Endothelial cell of umbilical vein (primary cell): ENCODE measurements around the gene FBLN2. TPM values are rescaled to one million over a fixed set of nuclear protein-coding genes. Genes with fewer than 3 reads are reported as not detected.

Experiments used
- BruUV-seq: library from RNA; stranded (reverse); fragments of 400-500 nt; replicated peaks from 2 replicates; lab custom pipeline; 2021; lab: Mats Ljungman, UMichigan
- CTCF ChIA-PET: fragments of 300-600, 350-600 bp; sonication (Branson Sonifier 250); formaldehyde crosslinking; loops from one replicate; lab custom pipeline; 2021; ENCODE audit warnings: antibody characterized with exemption, inconsistent platforms; lab: Charles Lee
- POLR2A ChIA-PET: fragments of 300-600, 350-600 bp; sonication (Branson Sonifier 250); formaldehyde crosslinking; loops from one replicate; lab custom pipeline; 2021; ENCODE audit warnings: antibody characterized with exemption, inconsistent platforms; lab: Charles Lee
- DNase-seq: peaks from one replicate; pipeline ENCODE4 v3.0.0-alpha.2; 2011; ENCODE audit warnings: low read depth, low spot score
- FAIRE-seq: peaks from 2 replicates; lab custom pipeline; 2011; peaks lifted over from hg19 to GRCh38; lab: Jason Lieb, UNC
- H2AFZ ChIP-seq: 2 replicates; pipeline ENCODE4 v1.6.0; 2012; ENCODE audit warnings: low read depth, low read length, control low read depth, inconsistent platforms
- H3K27ac ChIP-seq: 2 replicates; pipeline ENCODE4 v1.5.1; 2011; ENCODE audit warnings: low read depth, mild to moderate bottlenecking, control low read depth, low read length, moderate library complexity; ENCODE audit not compliant: insufficient read depth
- H3K27me3 ChIP-seq, 2 experiments: 2 replicates each; pipeline versions ENCODE4 v1.6.0 to v1.6.1; 2011; ENCODE audit warnings: low read length in 2 of 2, mixed read lengths in 1 of 2; ENCODE audit not compliant: control insufficient read depth in 2 of 2, insufficient read depth in 2 of 2
- H3K36me3 ChIP-seq, 2 experiments: 2 replicates in 1 of 2; 3 replicates in 1 of 2; pipeline ENCODE4 v1.5.1; 2011; ENCODE audit warnings: low read length in 2 of 2, mild to moderate bottlenecking in 1 of 2, moderate library complexity in 1 of 2; ENCODE audit not compliant: control insufficient read depth in 2 of 2, insufficient read depth in 2 of 2; ENCODE audit errors: extremely low read depth in 1 of 2
- H3K4me1 ChIP-seq: 3 replicates; pipeline ENCODE4 v1.5.1; 2011; ENCODE audit warnings: mild to moderate bottlenecking, low read length; ENCODE audit not compliant: control insufficient read depth, insufficient read depth; ENCODE audit errors: extremely low read depth
- H3K4me2 ChIP-seq: 2 replicates; pipeline ENCODE4 v1.6.1; 2011; ENCODE audit warnings: low read length, control low read depth, mixed read lengths; ENCODE audit not compliant: insufficient read depth
- H3K4me3 ChIP-seq, 3 experiments: fragments of 200-600 bp in 1 of 3; sonication (generic), shearing (Covaris generic) in 1 of 3; replicated peaks in 1 of 3; 2 replicates each; pipeline ENCODE4 v1.5.1; 2011 to 2016; ENCODE audit warnings: control low read depth in 3 of 3, low read length in 3 of 3, mild to moderate bottlenecking in 2 of 3, inconsistent platforms in 1 of 3, low read depth in 1 of 3, moderate library complexity in 1 of 3; ENCODE audit not compliant: insufficient read depth in 1 of 3
- H3K79me2 ChIP-seq: 2 replicates; pipeline ENCODE4 v1.6.0; 2012; ENCODE audit warnings: low read length, inconsistent platforms; ENCODE audit not compliant: control insufficient read depth, insufficient read depth
- H3K9ac ChIP-seq: replicated peaks from 2 replicates; pipeline ENCODE3; 2011; ENCODE audit warnings: low read length, control low read depth; ENCODE audit not compliant: insufficient read depth; ENCODE audit errors: extremely low read depth
- H3K9me1 ChIP-seq: replicated peaks from 3 replicates; pipeline ENCODE4 v1.6.0; 2011; ENCODE audit warnings: mild to moderate bottlenecking, low read length; ENCODE audit not compliant: control insufficient read depth, insufficient read depth; ENCODE audit errors: extremely low read depth
- H3K9me3 ChIP-seq: replicated peaks from 2 replicates; pipeline ENCODE4 v1.5.1; 2012; ENCODE audit warnings: low read length, inconsistent platforms; ENCODE audit not compliant: control insufficient read depth, insufficient read depth
- H4K20me1 ChIP-seq: replicated peaks from 2 replicates; pipeline ENCODE3; 2011; ENCODE audit warnings: mild to moderate bottlenecking, low read length; ENCODE audit not compliant: control insufficient read depth, insufficient read depth; ENCODE audit errors: extremely low read depth
- EZH2 ChIP-seq: IDR thresholded peaks from 2 replicates; pipeline ENCODE4 v1.6.1; 2012; ENCODE audit warnings: borderline replicate concordance, low read depth, mild to moderate bottlenecking, moderate library complexity, low read length, inconsistent platforms; ENCODE audit not compliant: severe bottlenecking
- FOS ChIP-seq: IDR thresholded peaks from 2 replicates; pipeline ENCODE4 v1.6.1; 2011; ENCODE audit warnings: mild to moderate bottlenecking, low read length, moderate library complexity, borderline replicate concordance; ENCODE audit not compliant: insufficient read depth
- GATA2 ChIP-seq: IDR thresholded peaks from 2 replicates; pipeline ENCODE4 v1.7.0; 2011; ENCODE audit warnings: low read depth, mild to moderate bottlenecking, moderate library complexity, mixed read lengths, low read length; ENCODE audit not compliant: insufficient read length, insufficient read depth
- JUN ChIP-seq: IDR thresholded peaks from 2 replicates; pipeline ENCODE4 v1.6.1; 2011; ENCODE audit warnings: borderline replicate concordance, low read depth; ENCODE audit not compliant: insufficient read length, insufficient read depth
- MYC ChIP-seq: IDR thresholded peaks from one replicate; pipeline ENCODE4 v1.6.1; 2011; ENCODE audit warnings: mild to moderate bottlenecking, low read depth, low read length
- POLR2A ChIP-seq: IDR thresholded peaks from 2 replicates; pipeline ENCODE4 v1.6.1; 2012; ENCODE audit warnings: low read depth, mild to moderate bottlenecking, control low read depth, low read length
- dilution Hi-C: fragments of 300-500 bp; cut with MboI; formaldehyde crosslinking; loops from one replicate; pipeline ENCODE4 v1.15.0; 2019; ENCODE audit warnings: low sequenced_read_pairs; ENCODE audit not compliant: extremely low pct_ligation_motif_present
- intact Hi-C: fragments of 100-400 bp; cut with micrococcal nuclease; formaldehyde crosslinking; loops from one replicate; pipeline ENCODE4 v1.10.0; 2022
- polyA plus RNA-seq, 4 experiments: library from polyadenylated mRNA; depleted of rRNA in 3 of 4; stranded (reverse) in 3 of 4; unstranded in 1 of 4; fragments of >200 nt; gene quantifications; 2 replicates each; pipeline versions ENCODE4 v1.2.1 to v1.2.3, GENCODE V29; 2011 to 2012; ENCODE audit warnings: missing spikeins in 1 of 4
- total RNA-seq: library from RNA; stranded (reverse); gene quantifications from 2 replicates; pipeline ENCODE4 v1.2.3, GENCODE V29; 2021
- TF ChIP-seq, protein P1 (sequence below): IDR thresholded peaks from 2 replicates; pipeline ENCODE4 v1.6.1; 2011; ENCODE audit not compliant: insufficient read depth, insufficient read length
- TF ChIP-seq, protein P2 (sequence below), 2 donors: IDR thresholded peaks; 1 replicate in 1 of 2; 2 replicates in 1 of 2; pipeline ENCODE4 v1.5.1; 2011; ENCODE audit warnings: low read length in 2 of 2, mild to moderate bottlenecking in 2 of 2, moderate library complexity in 2 of 2, control low read depth in 1 of 2, inconsistent platforms in 1 of 2, low read depth in 1 of 2; ENCODE audit not compliant: insufficient read depth in 1 of 2; ENCODE audit errors: extremely low read depth in 1 of 2

Gene FBLN2
- total and polyA plus RNA-seq, 2 donors (not counting 3 experiments of a cell fraction or from before 2014, with no cell fraction given), result 1.4 to 1.9 TPM

DNA sequence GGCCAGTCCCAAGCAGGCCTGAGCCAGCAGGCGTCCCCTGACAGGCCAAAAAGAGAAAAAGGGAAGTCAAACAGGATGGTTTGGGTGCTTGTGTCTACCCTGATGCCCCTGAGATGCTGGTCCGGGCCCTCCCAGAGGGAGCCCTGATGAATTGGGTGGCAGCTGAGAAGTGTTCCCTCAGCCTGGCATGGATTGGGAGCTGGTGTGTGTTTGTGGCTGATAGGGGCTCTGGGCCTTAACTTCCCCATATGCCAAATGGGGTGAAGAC, 1.4 kb downstream of the FBLN2 start:
- no peak overlapping the region for H3K4me2 ChIP-seq
- DNase-seq (no peak), FAIRE-seq (no peak)
- no TSS peak for BruUV-seq
- no peak for TF ChIP-seq FOS
- no peak for TF ChIP-seq JUN
- TF ChIP-seq, protein P1, sequence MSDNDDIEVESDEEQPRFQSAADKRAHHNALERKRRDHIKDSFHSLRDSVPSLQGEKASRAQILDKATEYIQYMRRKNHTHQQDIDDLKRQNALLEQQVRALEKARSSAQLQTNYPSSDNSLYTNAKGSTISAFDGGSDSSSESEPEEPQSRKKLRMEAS, result no peak
- TF ChIP-seq, protein P2, sequence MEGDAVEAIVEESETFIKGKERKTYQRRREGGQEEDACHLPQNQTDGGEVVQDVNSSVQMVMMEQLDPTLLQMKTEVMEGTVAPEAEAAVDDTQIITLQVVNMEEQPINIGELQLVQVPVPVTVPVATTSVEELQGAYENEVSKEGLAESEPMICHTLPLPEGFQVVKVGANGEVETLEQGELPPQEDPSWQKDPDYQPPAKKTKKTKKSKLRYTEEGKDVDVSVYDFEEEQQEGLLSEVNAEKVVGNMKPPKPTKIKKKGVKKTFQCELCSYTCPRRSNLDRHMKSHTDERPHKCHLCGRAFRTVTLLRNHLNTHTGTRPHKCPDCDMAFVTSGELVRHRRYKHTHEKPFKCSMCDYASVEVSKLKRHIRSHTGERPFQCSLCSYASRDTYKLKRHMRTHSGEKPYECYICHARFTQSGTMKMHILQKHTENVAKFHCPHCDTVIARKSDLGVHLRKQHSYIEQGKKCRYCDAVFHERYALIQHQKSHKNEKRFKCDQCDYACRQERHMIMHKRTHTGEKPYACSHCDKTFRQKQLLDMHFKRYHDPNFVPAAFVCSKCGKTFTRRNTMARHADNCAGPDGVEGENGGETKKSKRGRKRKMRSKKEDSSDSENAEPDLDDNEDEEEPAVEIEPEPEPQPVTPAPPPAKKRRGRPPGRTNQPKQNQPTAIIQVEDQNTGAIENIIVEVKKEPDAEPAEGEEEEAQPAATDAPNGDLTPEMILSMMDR (IDR thresholded peaks at IDR 0.05; ENCODE audit: extremely low read depth in 1 of 2, insufficient read depth in 1 of 2, low read depth in 1 of 2, low read length in 2 of 2), result no peak
- TF ChIP-seq POLR2A, result no peak
- no peak for TF ChIP-seq MYC
- TF ChIP-seq GATA2, result no peak
- no peak for TF ChIP-seq EZH2
- H3K9me1 ChIP-seq, result no peaks in the 10 kb centered on the region
- ChIA-PET CTCF (interaction anchor here (1.0 to 3.3 kb wide), 6 partner anchors 9 to 107 kb away, joined by 3 to 23 read pairs (median 6); no protein-coding TSS in a partner anchor), POLR2A (no interaction called here)
- H3K4me1 ChIP-seq, result peaks cover 5% of the 10 kb centered on the region
- H2AFZ ChIP-seq, result no peak overlapping the region
- H3K27ac ChIP-seq, result no peak overlapping the region
- H3K27me3 ChIP-seq, result peaks cover 6 to 11% of the 10 kb centered on the region in 2 experiments
- no peaks in the 10 kb centered on the region for H3K79me2 ChIP-seq
- H3K9me3 ChIP-seq, result no peaks in the 10 kb centered on the region
- dilution Hi-C loops (no loop called here), intact Hi-C loops (no loop called here)
- no peaks in the 10 kb centered on the region for H4K20me1 ChIP-seq
- H3K9ac ChIP-seq, result no peak overlapping the region
- no peaks in the 10 kb centered on the region for H3K36me3 ChIP-seq
- H3K4me3 ChIP-seq, result no peak overlapping the region
